Gastrocnemius medialis (tissue), 4 donors: Measurements from ENCODE around the gene ZMYND12.

Source experiments
- CTCF ChIP-seq, 5 experiments: fragments of 450-650 bp in 3 of 5; fragments of 200-600 bp in 2 of 5; sonication (generic) in 2 of 5; IDR thresholded peaks in 4 of 5; conservative IDR thresholded peaks in 1 of 5; 1 replicate in 4 of 5; 2 replicates in 1 of 5; pipeline ENCODE4 v1.5.1; 2016 to 2019; ENCODE audit warnings: antibody characterized with exemption in 5 of 5, mild to moderate bottlenecking in 3 of 5, moderate library complexity in 3 of 5
- POLR2A ChIP-seq, 2 donors: fragments of 450-650 bp; IDR thresholded peaks; one replicate each; pipeline ENCODE4 v1.6.1; 2017; ENCODE audit warnings: antibody characterized with exemption in 2 of 2, mild to moderate bottlenecking in 2 of 2, moderate library complexity in 2 of 2

- TF ChIP-seq POLR2A (IDR thresholded peaks at IDR 0.05) (no peak), CTCF (IDR thresholded peaks at IDR 0.05 in 4 of 5, conservative IDR thresholded peaks at IDR 0.05 in 1 of 5) (no peak)
Observed at GRCh38 chr1:42430286-42431135, 25.3 kb downstream of the ZMYND12 start.
